OCI-M2 (cell line): ENCODE measurements around the gene CHST8.

Source experiments
- DNase-seq: peaks from one replicate; lab custom pipeline; 2025; ENCODE audit not compliant: unreplicated experiment; lab: John Stamatoyannopoulos, UW

The CHST8 gene

GRCh38 chr19:33734913-33735312 is 113.2 kb downstream of the CHST8 start:
- DNase-seq = no peak

GRCh38 chr19:33736158-33736557 is 114.4 kb downstream of the CHST8 start:
- DNase-seq = no peak

- no peak for DNase-seq
Observed at GRCh38 chr19:33736787-33737186, 115.0 kb downstream of the CHST8 start.

GRCh38 chr19:33737681-33738371 is 116.1 kb downstream of the CHST8 start:
- DNase-seq = no peak

- DNase-seq = peak; percentile 43
Observed at GRCh38 chr19:33740811-33741396, 119.2 kb downstream of the CHST8 start.

GRCh38 chr19:33745297-33745696 is 123.5 kb downstream of the CHST8 start:
- no peak for DNase-seq

- no peak for DNase-seq
Observed at GRCh38 chr19:33746159-33746558, 124.4 kb downstream of the CHST8 start.

GRCh38 chr19:33747273-33747672 is 125.5 kb downstream of the CHST8 start:
- DNase-seq = no peak

- DNase-seq = no peak
Observed at GRCh38 chr19:33748231-33748630, 126.5 kb downstream of the CHST8 start.

GRCh38 chr19:33749016-33749415 is 127.3 kb downstream of the CHST8 start:
- DNase-seq = no peak

- DNase-seq = no peak
Observed at GRCh38 chr19:33749619-33750175, 127.9 kb downstream of the CHST8 start.

- no peak for DNase-seq
Observed at GRCh38 chr19:33750587-33751435, 129.1 kb downstream of the CHST8 start.

GRCh38 chr19:33751436-33751770 is 129.7 kb downstream of the CHST8 start:
- no peak for DNase-seq

- no peak for DNase-seq
Observed at GRCh38 chr19:33752018-33752800, 130.5 kb downstream of the CHST8 start.

GRCh38 chr19:33752945-33753344 is 131.2 kb downstream of the CHST8 start:
- DNase-seq = no peak

- no peak for DNase-seq
Observed at GRCh38 chr19:33754361-33754760, 132.6 kb downstream of the CHST8 start.

- DNase-seq = no peak
Observed at GRCh38 chr19:33755099-33756035, 133.6 kb downstream of the CHST8 start.

- no peak for DNase-seq
Observed at GRCh38 chr19:33756177-33756576, 134.4 kb downstream of the CHST8 start.

- no peak for DNase-seq
Observed at GRCh38 chr19:33758541-33759013, 136.8 kb downstream of the CHST8 start.

GRCh38 chr19:33759356-33759755 is 137.6 kb downstream of the CHST8 start:
- no peak for DNase-seq
